MM.1S (cell line): ENCODE measurements around the gene DNAJB6.

Experiments used
- EZH2 ChIP-seq: fragments of 300-600 bp; sonication (generic); optimal IDR thresholded peaks from 2 replicates; pipeline ENCODE3; 2017; ENCODE audit warnings: low read depth, mild to moderate bottlenecking, antibody characterized with exemption, low read length, mixed read lengths
- TF ChIP-seq, protein P1 (sequence below): fragments of 300-600 bp; sonication (generic); IDR thresholded peaks from 2 replicates; pipeline ENCODE4 v1.5.1; 2016; ENCODE audit warnings: antibody characterized with exemption, low read length, mixed read lengths

DNA sequence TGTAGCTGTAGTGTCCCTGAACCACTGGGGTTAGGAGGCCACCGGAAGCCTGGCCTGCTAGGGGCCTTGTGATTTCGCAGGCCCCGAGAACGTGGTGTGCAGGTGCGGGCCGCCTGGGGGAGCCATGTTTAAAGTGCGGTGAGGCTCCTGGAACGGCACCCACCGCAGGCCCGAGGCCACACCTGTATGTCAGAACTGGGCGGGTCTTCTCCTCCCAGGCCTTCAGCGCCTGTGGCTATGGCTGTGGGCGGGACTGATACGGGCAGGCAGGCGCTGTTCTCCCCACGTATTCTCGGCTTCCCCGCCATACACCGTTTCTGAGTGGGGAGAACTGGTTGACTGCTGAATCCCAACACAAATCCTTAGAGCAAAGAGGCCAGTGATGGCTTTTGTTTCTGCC is 74.8 kb downstream of the DNAJB6 start:
- no peak for TF ChIP-seq EZH2
- TF ChIP-seq, protein P1, sequence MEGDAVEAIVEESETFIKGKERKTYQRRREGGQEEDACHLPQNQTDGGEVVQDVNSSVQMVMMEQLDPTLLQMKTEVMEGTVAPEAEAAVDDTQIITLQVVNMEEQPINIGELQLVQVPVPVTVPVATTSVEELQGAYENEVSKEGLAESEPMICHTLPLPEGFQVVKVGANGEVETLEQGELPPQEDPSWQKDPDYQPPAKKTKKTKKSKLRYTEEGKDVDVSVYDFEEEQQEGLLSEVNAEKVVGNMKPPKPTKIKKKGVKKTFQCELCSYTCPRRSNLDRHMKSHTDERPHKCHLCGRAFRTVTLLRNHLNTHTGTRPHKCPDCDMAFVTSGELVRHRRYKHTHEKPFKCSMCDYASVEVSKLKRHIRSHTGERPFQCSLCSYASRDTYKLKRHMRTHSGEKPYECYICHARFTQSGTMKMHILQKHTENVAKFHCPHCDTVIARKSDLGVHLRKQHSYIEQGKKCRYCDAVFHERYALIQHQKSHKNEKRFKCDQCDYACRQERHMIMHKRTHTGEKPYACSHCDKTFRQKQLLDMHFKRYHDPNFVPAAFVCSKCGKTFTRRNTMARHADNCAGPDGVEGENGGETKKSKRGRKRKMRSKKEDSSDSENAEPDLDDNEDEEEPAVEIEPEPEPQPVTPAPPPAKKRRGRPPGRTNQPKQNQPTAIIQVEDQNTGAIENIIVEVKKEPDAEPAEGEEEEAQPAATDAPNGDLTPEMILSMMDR, result no peak
